ENCODE measurements around the gene GDPD3. TPM values are rescaled to one million over a fixed set of nuclear protein-coding genes. Genes with fewer than 3 reads are reported as not detected.

GDPD3 gene, protein sequence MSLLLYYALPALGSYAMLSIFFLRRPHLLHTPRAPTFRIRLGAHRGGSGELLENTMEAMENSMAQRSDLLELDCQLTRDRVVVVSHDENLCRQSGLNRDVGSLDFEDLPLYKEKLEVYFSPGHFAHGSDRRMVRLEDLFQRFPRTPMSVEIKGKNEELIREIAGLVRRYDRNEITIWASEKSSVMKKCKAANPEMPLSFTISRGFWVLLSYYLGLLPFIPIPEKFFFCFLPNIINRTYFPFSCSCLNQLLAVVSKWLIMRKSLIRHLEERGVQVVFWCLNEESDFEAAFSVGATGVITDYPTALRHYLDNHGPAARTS
- 0.81 and 1.3 TPM in 2 replicates for total RNA-seq

DNA sequence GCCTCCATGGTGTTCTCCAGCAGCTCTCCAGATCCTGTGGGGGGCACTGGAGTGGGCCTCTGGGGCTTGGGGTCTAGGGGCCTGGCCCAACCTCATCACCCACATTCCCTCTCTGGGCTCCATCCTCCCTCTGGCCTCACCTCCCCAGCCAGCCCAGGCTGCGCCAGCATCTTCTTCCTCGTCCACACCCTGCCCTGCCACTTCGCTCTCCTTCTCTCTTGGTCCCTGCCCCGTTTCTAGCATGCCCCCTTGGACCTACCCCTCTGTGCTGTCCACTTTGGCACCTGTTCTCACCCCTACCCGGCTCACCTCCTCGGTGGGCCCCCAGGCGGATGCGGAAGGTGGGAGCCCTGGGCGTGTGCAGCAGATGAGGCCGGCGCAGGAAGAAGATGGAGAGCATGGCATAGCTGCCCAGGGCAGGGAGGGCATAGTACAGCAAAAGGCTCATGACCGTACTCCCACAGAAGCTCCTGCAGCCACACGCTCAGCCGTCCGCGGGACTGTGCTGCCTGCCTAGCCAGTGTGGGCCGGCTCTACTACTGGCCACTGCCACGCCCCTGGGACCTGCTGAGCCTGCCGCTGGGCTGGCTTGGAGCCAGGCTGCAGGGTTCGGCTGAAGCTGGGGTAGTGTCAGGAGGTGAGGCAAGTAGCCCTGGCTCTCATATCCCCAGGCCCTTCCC, at the start of gene GDPD3:
Gene GDPD3, minus strand, starts transcription at position 507 of the 680 bp plus-strand sequence. Its CDS starts 59 bp downstream, at position 448.

DNA sequence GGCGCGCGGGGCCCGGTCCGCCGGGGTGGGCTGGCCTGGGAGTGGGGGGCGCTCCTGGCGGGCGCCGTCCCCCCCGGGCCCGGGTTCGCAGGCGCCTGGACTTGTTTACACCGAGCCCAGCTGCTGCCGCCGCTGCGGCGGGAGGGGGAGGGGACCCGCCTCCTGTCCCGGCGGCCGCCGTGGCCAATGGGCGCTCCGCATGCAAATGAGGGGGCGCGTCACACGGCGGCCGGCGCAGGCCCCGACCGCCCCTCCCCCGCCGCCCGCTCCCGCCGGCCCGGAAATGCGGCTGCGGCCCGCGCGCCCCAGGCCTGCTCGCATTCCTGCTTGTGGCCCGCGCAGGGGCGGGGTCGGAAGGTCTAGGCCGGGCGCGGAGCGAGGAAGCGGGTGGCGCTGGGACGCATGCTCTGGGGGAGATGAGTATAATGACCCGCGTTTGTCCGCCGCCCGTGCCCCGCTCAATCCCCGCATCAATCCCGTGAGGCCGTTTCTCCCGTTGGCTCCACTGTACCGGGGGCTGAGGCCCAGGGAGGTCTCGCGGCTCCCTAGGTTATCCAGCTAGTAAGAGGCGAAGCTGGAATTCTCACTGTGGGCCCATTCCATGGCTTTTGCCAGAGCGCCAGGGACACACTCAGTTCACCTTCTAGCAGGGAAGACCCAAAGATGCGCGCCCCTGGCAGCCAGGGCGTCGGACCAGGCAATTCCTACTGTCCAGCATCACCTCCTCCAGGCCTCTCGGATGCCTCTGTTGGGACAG, 17.1 kb downstream of the GDPD3 start, which contains the start of gene YPEL3:
Gene YPEL3, minus strand, starts transcription at position 109 of the 757 bp plus-strand sequence. CDS start 731 bp downstream, outside the sequence.

DNA sequence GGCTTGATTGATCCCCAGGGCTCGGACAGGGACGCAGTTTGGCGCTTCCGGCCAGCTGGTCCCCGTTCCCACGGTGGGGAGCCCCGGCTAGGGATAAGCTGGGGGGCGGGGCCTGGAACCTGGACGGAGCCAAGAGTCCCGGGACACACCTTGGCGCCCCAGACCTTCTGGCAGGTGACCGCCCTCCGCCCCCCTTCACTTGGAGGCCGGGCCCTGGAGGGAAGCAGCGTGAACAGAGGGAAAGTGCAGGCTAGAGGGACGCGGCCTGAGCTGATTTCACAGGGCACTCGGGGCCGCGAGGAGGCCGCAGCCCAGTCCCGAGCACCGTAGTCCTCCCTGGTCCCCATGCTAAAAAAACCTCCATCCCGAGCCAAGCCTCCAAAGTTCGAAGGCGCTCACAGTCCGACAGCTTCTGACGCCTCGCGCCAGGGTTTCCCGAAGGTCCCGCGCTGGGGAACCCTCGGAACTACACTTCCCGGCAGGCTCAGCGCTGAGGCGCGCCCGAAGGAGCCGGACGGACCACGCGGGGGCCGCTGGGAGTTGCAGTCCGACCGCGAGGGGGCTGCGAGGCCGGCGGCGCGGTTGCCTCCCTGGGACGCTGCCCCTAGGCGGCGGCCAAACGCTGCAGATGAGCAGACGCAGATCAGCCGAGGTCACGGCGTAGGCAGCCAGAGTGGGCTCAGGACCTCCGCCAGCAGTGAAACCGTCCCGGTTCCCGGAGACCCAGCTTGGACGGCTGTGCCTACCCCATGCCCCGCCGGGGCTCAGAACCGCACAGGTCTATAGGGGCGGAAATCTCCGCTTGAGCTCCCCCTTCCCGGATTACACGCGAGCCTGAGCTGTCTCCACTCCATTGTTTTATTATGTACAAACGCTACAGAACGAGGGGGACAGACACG, 21.6 kb downstream of the GDPD3 start, which contains the start of gene TBX6:
Gene TBX6, minus strand, starts transcription at position 451 of the 899 bp plus-strand sequence. CDS start 731 bp downstream, outside the sequence.

DNA sequence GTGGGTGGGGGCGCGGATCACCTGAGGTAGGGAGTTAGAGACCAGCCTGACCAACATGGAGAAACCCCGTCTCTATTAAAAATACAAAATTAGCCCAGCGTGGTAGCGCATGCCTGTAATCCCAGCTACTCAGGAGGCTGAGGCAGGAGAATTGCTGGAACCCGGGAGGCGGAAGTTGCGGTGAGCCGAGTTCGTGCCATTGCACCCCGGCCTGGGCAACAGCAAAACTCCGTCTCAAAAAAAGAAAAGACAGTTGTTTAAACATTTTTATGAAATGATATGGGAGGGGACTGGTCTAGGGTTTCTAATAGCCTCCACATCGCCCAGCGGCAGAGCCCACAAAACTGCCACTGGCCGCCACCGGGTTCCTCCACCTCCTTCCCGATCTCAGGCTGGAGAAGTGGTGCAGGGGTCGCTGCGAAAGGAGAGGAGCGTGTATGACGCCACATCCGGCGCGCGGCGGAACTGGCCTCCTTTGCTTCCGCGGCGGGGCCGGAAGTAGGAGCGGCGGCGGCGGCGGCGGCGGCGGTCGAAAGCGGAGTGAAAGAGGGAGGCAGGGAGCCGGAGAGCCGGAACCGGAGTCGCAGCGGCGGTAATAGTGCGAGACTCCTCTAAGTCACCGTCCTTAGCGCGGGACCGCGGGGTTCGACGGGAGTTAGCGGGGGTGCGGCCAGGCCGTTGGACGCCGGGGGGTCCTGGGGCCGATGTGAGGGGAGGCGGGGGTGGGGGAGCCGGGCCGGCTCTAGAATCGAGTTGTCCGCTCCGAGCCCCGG, 37.6 kb downstream of the GDPD3 start, which contains the start of gene PPP4C:
Gene PPP4C, plus strand, starts transcription at position 492 of the 773 bp plus-strand sequence. CDS start 384 bp downstream, outside the sequence.

DNA sequence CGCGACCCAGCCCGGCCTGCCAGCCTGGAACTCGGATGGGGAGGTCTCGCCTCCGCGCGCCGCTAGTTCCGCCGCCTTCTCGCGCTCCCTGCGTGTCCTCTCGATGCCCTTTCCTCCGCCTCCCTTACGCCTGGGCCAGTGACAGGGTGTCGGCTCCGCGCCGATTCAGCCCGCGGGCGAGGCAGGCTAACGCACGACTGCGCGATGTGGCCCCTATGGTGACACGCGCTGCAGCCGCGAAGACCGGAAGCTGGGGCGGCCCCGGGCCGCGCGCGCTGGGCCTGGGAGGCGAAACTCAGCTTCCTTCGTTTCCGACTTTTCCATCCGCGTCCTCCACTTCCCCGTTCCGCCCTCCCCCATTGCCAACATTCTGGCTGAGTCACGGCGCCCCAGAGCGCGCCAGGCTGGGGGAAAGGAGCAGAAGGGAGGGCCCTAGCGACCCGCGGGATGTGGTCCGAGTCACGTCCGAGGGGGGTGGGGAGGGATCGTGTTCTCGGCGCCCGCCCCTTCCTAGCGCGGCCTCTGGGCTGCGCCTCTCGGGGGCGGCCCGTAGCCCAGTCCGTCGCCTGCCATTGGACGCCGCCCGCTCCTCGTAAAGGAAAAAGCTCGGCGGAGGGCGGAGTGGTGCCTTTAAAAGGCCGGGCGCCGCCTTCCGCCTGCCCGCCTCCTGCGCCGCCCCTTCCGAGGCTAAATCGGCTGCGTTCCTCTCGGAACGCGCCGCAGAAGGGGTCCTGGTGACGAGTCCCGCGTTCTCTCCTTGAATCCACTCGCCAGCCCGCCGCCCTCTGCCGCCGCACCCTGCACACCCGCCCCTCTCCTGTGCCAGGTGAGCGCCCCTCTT, 48.0 kb downstream of the GDPD3 start, which contains the start of gene ALDOA:
Gene ALDOA, plus strand, starts transcription at position 659 of the 841 bp plus-strand sequence. CDS start 1,138 bp downstream, outside the sequence.

Other genes with a start within 250 kb of the GDPD3 start
- gene SEZ6L2, start 214.0 kb downstream of the GDPD3 start, total RNA-seq = 1.2 and 3.7 TPM in 2 replicates
- 1.2 and 2.4 TPM in 2 replicates for gene ASPHD1, start 213.0 kb downstream of the GDPD3 start, total RNA-seq
- gene KCTD13, start 187.3 kb downstream of the GDPD3 start, total RNA-seq = 4.7 and 5.7 TPM in 2 replicates
- 61.0 and 61.1 TPM in 2 replicates for gene TMEM219, start 151.5 kb downstream of the GDPD3 start, total RNA-seq
- 97.0 TPM in 2 replicates for gene TAOK2, start 139.7 kb downstream of the GDPD3 start, total RNA-seq
- 4.9 and 6.4 TPM in 2 replicates for gene HIRIP3, start 117.9 kb downstream of the GDPD3 start, total RNA-seq
- gene INO80E, start 117.3 kb downstream of the GDPD3 start, total RNA-seq = 17.3 and 18.3 TPM in 2 replicates
- 0.09 and 0.38 TPM in 2 replicates for gene DOC2A, start 102.5 kb downstream of the GDPD3 start, total RNA-seq
- not detected in 2 replicates for gene C16orf92, start 90.3 kb downstream of the GDPD3 start, total RNA-seq
- gene TLCD3B, start 82.3 kb downstream of the GDPD3 start, total RNA-seq = 0.09 TPM in 2 replicates
- gene ALDOA, start 47.8 kb downstream of the GDPD3 start, total RNA-seq = 358 and 754 TPM in 2 replicates
- gene PPP4C, start 37.5 kb downstream of the GDPD3 start, total RNA-seq = 221 and 246 TPM in 2 replicates
- 0.09 and 0.19 TPM in 2 replicates for gene TBX6, start 21.6 kb downstream of the GDPD3 start, total RNA-seq
- 6.2 and 9.3 TPM in 2 replicates for gene YPEL3, start 17.3 kb downstream of the GDPD3 start, total RNA-seq
- gene MAPK3, start 9.7 kb upstream of the GDPD3 start, total RNA-seq = 25.6 and 28.0 TPM in 2 replicates
- gene CORO1A, start 70.1 kb upstream of the GDPD3 start, total RNA-seq = 0.75 and 2.7 TPM in 2 replicates
- gene BOLA2B, start 80.1 kb upstream of the GDPD3 start, total RNA-seq = 39.0 and 39.6 TPM in 2 replicates
- gene SLX1A, start 80.3 kb upstream of the GDPD3 start, total RNA-seq = 39.4 and 46.1 TPM in 2 replicates
- gene SULT1A3, start 85.7 kb upstream of the GDPD3 start, total RNA-seq = 1.7 and 2.8 TPM in 2 replicates
- 0.94 and 1.3 TPM in 2 replicates for gene NPIPB13, start 134.9 kb upstream of the GDPD3 start, total RNA-seq
- 35.4 and 35.5 TPM in 2 replicates for gene CD2BP2, start 241.8 kb upstream of the GDPD3 start, total RNA-seq

All from endothelial cell of coronary artery (primary cell).